ENCODE data around the gene SSBP4.

DNA sequence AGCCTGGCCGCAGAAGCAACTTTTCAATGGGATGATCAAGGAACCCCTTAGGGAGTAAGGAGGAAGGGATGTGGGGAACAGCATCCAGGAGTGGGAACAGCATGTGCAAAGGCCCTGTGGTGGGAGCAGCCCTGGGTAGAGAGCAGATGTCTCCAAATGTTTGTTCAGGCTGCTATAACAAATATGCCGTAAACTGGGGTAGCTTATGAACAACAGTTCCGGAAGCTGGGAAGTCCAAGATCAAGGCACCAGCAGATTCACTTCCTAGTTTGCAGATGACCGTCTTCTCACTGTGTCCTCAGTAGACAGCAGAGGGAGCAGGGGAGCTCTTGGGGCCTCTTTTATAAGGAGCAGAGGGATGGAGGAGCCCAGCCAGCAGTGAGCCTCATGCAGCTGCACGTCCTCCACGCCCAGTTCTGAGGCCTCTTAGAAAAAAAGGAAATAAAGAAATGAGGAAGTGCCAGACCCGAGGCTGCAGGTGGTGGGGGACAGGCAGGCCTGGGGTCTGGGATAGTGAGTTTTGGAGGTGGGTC is 17.6 kb upstream of the SSBP4 start:
- TF ChIP-seq POLR2A (IDR thresholded peaks at IDR 0.05) = no peak
- TF ChIP-seq, protein P1, sequence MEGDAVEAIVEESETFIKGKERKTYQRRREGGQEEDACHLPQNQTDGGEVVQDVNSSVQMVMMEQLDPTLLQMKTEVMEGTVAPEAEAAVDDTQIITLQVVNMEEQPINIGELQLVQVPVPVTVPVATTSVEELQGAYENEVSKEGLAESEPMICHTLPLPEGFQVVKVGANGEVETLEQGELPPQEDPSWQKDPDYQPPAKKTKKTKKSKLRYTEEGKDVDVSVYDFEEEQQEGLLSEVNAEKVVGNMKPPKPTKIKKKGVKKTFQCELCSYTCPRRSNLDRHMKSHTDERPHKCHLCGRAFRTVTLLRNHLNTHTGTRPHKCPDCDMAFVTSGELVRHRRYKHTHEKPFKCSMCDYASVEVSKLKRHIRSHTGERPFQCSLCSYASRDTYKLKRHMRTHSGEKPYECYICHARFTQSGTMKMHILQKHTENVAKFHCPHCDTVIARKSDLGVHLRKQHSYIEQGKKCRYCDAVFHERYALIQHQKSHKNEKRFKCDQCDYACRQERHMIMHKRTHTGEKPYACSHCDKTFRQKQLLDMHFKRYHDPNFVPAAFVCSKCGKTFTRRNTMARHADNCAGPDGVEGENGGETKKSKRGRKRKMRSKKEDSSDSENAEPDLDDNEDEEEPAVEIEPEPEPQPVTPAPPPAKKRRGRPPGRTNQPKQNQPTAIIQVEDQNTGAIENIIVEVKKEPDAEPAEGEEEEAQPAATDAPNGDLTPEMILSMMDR (IDR thresholded peaks at IDR 0.05) = no peak

Data from lower leg skin (tissue), 3 donors.